Germinal center (tissue), 1 donor: ENCODE data around the gene DBP.

Experiments used
- DNase-seq: peaks from one replicate; pipeline ENCODE4 v3.0.0; 2012; ENCODE audit warnings: mixed read lengths, low spot score

The DBP gene

GRCh38 chr19:48627201-48627864, 9.8 kb downstream of the DBP start:
- DNase-seq, result no peak

DNA sequence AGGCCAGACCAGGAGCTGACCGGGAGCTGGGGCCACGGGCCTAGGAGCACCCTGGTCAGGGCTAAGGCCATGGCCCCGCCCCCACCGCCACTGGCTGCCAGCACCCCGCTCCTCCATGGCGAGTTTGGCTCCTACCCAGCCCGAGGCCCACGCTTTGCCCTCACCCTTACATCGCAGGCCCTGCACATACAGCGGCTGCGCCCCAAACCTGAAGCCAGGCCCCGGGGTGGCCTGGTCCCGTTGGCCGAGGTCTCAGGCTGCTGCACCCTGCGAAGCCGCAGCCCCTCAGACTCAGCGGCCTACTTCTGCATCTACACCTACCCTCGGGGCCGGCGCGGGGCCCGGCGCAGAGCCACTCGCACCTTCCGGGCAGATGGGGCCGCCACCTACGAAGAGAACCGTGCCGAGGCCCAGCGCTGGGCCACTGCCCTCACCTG, 11.3 kb downstream of the DBP start:
- DNase-seq, result no peak

DNA sequence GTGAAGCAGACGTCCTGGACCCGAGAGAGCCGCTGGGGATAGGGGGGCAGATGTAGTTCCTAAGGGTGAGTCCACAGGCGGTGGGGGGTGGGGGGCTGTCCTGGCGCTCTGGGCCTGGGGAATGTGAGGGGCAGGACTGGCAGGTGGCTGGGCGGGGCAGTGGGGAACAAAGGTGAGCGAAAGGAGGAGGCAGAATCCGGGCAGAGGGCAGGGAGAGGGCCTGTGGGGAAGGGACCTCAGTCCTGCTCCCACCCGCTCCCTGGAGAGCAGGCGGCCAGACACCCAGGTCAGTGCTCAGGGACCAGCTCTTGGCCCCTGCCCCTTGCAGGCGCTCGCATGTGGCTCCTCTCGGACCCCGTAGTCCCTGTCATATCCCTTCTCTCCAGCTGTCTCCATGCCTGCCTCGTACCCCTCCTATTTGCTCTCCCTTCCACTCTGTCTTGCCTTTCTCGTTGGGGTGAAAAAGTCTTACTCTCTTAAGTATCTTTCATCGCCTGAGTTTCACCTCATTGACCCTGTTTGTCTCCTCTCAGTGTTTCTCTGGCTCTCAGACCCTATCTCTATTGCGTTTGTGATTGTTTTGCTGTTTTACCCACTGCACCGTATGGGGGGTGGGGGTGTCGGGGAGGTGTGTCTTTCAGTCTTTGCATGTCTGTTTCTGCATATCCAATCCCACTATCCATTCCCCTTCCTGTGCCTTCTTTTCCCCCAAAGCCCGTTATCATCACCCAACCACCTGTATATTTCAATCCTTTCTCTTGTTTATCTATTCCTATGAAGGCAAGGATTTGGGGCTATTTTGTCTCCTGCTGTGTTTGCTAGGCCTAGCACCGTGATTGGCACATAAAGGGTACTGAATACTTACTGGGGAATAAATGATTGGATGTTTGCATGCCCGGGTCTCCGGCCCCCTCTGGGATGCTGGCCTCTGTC, 12.1 kb downstream of the DBP start:
- no peak for DNase-seq

DNA sequence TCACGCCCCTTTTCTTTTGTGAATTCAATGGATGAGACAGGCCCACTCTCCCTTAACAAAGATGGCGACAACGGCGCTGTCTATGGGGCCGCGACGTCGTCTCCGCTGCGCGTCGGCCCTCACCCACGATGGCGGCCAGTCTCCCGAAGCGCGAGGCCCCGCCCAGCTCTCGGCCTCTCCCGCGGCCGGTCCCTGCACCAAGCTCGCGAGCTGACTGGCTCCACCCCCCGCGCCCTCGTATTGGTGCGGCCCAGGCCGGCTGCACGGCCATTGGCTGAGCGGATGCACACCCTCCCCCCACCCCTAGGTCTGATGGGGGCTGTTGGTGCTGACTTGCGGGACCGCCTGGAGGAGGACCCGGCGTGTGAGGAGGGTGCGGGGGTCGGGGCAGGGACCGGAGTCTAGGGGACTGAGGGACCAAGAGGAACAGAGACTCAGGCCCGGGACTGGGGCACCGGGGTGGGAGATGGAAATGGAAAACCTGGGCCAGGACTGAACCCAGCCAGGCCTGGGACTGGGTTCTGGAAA, 13.0 kb downstream of the DBP start:
- DNase-seq, result peak; percentile 93

DNA sequence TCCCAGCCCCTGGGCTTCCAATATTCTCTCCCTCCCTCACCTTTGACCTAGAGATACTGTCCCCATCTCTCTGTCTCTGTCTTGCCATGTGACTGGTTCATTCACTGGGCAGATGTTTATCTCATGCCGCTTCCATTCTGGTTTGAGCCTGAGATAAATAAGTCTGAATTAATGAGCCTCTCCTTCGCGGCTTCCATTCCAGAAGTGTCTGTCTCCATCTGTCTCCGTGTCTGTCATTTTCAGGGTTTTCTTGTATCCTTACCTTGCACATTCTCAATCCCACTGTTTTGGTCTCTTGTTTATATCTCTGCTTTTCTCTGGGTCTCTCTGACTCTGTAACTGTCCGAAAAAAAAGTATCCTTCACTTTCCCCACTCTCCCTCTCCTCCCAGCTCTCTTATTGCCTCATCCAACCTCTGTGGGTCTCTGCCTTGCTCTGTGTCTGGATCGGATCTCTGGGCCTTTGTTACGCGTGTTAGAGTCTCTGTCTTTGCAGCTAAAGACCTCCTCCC, 13.6 kb downstream of the DBP start:
- DNase-seq, result no peak

DNA sequence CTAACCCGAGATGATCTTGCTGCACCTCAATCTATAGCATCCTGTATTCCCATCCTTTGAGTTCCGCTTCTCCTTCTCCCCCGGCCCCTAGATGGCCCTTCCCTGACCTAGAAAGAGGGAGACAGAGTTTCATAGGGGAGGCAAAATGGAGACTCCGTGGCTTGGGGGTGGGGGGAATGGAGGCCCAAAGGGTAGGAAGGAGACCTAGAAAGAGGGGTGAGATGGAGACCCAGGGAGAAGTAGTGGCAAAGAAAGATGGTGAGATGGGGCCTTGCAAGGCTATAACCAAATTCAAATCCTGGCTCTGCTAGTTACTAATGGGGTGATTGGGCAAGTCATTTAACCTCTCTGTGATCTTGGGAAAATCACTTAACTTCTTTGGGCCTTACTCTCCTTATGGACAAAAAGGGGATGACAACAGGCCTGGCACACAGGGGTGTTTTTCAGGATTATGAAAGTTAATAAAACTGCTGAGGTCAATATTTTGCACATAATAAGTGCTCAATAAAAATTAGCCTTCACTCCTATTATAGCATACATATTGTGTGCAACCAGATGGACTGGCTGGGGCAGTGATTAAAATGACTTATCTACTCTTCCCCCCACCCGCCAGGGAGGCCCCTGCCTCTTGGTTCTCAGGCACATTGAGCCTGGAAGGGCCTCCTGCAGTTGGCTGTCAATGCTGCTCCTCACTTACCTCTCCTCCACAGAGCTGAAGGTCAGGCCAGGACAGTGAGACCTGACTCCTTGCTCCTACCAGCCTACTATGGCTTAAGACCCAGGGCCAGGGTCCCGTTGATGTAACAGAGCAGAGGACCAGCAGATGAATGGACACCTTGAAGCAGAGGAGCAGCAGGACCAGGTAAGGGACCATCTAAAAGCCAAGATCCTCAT, 17.2 kb downstream of the DBP start:
- no peak for DNase-seq

DNA sequence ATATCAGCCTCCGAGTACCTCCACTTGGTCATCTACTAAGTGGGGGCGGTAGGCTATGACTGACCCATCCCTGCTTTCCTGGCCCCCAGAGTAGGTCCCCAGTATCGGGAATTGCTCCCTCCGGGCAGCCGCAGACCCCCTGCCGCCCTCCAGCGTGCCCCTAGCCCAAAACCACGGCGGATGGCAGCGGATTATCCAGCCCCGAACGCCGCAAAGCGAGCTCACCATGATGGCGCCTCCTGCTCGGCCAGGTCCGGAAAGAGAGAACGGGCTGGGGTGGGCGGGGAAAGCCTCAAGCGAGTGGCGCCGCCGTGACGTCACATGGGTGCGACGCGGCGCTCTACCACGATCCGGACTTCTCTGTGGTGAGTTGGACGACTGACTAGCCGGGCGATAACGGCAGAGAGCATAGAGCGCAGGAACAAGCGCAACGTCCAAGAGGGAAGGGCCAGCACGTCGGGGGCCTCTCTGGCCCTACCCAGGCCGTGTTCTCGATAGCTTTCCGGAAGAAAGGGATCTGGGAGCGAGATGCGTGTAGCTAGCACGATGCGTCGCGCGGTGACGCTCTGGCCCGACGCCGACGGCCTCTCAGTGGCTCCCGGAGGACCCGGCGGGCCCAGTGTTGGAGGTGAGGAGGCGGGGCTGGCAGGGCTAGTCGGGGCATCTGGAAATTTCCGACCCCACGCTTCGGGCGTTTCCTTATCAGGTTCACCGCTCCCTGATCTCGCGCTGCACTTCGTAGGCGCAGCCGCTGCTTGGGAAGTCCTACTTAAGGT, 18.1 kb downstream of the DBP start, which contains the start of the genes RPL18 and SPHK2:
RPL18 (minus strand) TSS at position 263 of the 776 bp plus-strand sequence; CDS start at position 228, 35 bp downstream.
SPHK2 (plus strand) TSS at position 591 of the 776 bp plus-strand sequence. CDS start 1,009 bp downstream, outside the sequence.
- DNase-seq, result peak; percentile 97

GRCh38 chr19:48618278-48618915, 18.8 kb downstream of the DBP start:
- no peak for DNase-seq

DNA sequence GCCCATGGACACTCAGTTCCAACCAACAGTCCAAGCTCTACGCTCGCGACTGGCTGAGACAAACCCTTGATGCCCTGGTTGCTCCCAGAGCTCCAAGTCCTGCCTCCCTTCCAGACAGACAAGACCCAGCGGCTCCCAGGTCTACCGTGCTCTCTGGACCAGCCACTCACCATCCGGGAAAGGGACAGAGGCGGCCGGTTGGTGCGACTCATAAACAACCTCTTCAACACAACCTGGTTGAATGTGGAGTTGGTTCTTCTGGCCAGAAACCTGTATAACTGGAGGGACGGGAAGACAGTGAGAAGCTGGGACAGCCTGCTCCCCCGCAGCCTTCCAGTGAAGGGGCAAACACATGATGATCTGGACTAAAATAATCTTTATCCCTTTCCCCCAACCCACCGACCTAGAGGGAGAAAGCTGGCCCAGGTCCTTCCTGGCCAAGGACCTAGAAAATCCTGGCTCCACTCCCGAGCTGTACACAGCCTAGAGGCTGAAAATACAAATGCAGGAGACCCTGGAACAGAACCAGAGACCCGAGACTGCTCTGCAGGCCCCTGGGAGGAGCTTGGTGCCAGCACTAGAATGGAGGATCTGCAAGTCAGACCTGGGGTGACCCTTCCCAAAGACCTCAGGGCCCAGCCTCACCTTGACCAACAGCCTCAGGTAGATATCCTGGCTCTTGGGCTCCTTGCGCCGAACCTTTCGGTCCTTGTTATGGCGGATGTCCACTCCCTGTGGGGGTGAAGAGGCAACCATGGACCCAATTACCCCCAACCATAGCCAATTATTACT, 19.8 kb downstream of the DBP start:
- no peak for DNase-seq

- no peak for DNase-seq
Observed at GRCh38 chr19:48616491-48617056, 20.6 kb downstream of the DBP start.

GRCh38 chr19:48616041-48616436, 21.1 kb downstream of the DBP start:
- DNase-seq, result no peak

- no peak for DNase-seq
Observed at GRCh38 chr19:48615231-48616040, 21.7 kb downstream of the DBP start.

DNA sequence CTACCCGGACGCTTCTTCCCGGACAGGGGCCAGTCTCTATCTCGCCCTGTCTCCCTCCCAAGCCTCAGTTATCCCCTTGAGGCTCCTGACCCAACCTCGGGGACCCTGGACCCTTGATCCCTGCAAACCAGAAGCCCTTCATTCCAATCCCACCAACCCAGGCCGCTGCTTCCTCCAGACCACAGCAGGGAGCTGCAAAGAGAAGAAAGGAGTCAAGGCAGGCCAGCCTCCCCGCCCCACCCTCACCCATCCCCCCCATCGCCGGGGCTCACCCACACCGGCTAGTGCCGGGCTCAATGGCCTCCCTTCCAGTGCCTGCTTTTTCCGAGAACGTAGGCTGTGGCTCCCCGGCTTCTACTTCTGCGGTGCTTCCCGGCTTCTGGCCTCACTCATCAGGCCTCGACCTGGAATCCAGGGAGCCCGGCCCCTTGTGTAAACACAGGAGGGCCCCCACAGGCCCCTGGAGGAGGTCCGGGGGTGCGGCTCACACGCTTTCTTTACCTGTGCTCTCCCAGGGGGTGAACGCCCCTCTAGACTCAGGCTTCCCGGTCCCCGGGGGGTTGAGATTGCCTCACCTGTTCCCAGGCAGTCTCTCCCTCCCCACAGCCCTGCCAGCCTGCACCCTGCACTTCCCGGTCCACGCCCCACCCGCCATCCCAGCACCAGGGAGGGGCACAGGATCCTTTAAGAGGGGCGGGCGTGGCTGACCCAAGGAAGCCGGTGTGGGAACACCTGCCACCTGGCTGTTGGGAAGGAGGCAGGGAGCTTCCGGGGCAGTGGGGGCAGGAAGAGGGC, 22.5 kb downstream of the DBP start, which contains the start of gene FAM83E:
FAM83E (minus strand) TSS at position 641 of the 795 bp plus-strand sequence. CDS start 1,704 bp downstream, outside the sequence.
- DNase-seq, result no peak

- DNase-seq, result no peak
Observed at GRCh38 chr19:48613852-48614435, 23.2 kb downstream of the DBP start.

DNA sequence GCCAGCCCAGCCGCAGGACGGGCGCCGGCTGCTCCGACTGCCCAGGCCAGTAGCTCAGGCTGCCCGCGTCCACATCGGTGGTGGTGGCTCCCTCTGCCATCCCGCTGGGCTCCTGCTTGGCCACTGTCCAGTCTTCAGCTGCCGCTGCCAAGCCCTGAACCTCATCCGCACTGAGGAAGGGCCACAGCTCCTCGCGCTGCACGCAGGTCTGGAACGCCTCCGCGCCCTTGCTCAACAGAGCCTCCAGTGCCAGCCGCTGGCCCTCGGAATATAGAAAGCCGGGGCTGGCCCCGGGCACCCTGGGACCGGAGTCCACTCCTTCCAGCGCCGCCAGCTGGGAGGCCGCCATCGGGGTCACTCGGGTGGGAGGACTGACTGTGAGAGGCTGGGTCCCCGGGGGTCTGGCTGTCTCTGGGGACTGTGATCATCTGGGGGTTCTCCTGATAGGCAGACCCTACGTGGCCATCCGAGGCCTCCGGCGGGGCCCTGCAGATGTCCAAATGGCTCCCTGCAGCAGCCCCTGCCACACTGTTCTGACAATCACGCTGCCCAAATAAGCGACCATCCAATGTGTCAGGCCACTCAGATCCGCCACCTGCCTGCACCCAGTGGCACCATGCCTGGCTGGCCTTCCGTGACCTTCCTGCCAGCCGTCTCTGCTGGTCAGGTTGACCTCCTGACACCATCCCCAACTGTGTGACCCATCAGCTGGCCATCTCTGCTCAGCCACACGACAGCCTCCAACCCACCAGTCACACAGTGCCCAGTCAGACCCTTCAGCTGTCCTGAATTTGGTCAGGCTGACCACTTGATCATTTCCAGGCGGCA, 23.9 kb downstream of the DBP start:
- no peak for DNase-seq

- no peak for DNase-seq
Observed at GRCh38 chr19:48611872-48612271, 25.3 kb downstream of the DBP start.
